Right renal pelvis (tissue), 4 donors: Measurements from ENCODE around the gene TOMM7. TPM values are rescaled to one million over a fixed set of nuclear protein-coding genes. Genes with fewer than 3 reads are reported as not detected.
"Not testable (repeated sequence)": the region's sequence is repeated elsewhere in the genome, so short reads cannot be mapped to it uniquely, and the experiment has no call there.

Source experiments
- DNase-seq, 4 donors: peaks; one replicate each; pipeline ENCODE4 v3.0.0-alpha.2; 2013; ENCODE audit warnings: low read depth in 4 of 4, low spot score in 3 of 4, missing footprints in 1 of 4
- polyA plus RNA-seq, 4 donors: library from polyadenylated mRNA; unstranded; fragments of 120-200 nt; gene quantifications; one replicate each; pipeline ENCODE4 v1.2.1, GENCODE V29; 2013; ENCODE audit not compliant: insufficient read length in 4 of 4

The TOMM7 gene
- polyA plus RNA-seq, 4 donors: 320 to 417 (median 395) TPM

DNA sequence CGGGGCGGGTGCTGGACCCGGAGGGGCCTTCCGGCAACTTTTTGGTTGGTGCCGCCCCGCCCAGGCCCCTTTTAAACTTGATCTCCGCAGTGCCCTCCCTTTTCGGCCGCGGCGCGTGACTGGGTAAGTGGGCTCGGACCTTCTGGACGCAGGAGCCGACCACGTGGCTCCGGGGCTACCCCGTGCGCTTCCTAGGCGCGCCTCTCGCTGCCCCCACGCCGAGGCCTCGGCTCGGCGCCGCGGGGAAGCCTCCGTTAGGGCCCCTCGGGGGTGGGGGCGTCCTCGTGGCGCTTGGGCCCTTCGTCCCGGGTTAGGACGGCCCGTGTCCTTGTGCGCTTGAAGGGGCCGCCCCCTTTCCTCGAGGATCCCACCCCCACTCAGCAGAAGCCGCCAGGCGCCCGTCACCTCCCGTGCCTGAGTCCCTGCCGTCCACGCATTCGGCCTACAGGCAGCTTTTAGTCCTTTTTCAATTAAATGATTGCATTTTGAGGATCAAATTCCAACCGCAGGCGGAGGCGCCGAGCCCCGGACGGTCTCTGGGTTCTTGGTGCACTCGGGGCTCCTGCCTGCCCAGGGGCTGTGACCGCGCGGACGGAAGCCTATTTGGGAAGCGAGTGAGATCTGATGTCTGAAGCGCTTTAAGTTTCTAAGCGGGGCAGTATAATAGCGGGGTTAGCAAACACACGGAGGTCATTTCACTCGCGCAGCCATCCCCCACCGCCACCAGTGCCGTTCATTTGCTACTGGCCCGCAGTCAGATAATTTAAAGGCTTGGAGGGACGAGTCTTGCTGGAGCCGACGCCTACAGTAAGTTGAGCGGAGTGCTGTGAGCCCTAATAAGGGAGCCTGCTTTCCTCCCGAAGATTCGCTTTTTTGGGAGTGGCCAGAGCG, 31.8 kb upstream of the TOMM7 start:
- peak in 1 of 4 donors; percentile 57 for DNase-seq

DNA sequence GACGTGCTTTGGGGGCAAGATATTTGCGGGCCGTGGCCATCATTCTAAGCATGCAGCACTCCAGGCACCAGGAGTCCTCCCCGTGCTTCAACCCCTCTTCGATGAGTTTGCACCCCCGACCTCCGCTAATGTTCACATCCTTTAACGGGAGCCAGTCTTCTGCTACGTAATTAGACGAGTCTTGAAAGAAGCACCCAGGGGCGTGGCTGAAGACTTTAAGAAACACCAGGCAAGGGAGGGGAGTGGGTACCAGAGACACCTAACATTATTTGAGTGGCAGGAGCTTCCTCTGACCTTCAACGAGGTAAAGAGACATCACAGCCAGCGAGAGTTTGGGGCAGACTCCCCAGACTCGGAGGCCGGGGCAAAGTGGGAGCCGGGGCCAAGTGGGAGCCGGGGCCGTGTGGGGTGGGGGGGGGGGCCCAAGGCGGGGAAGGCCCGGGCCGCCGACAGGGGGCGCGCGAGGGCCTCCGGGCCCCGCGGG, 31.1 kb upstream of the TOMM7 start:
- no peak for DNase-seq

DNA sequence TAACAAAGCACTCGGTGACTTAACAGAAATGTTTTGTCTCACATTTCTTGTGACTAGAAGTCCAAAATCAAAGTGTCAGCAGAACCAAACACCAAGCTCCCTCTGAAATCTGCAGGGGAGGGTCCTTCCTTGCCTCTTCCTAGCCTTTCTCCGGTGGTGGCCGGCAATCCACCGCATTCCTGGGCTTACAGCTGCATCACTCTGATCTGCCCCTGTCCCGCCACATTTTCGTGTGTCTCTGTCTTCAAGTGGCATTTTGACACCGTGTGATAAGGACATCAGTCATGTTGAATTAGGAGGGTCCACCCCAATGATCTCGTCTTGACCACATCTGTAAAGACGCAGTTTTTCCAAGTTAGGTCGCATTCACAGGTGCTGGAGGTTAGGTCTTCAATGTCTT, 30.5 kb upstream of the TOMM7 start:
- DNase-seq: no peak

DNA sequence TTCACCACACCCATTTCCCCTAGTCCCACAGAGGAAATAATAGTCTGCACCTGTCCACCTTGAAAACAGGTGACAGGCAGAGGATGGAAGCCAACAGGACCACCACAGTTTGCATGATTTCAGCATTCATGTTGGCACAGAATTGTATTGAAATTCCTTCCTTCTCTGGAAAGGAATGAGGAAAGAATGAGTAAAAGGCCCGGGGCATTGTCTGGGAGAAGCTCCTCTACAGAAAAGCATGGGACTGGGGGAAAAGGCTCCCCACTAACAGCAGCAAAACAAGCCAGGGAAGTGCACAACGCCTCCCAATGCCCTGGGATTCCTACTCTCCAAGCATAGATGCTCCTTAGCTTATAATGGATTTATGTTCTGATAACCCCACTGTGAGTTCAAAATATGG, 28.5 kb upstream of the TOMM7 start:
- no peak for DNase-seq

DNA sequence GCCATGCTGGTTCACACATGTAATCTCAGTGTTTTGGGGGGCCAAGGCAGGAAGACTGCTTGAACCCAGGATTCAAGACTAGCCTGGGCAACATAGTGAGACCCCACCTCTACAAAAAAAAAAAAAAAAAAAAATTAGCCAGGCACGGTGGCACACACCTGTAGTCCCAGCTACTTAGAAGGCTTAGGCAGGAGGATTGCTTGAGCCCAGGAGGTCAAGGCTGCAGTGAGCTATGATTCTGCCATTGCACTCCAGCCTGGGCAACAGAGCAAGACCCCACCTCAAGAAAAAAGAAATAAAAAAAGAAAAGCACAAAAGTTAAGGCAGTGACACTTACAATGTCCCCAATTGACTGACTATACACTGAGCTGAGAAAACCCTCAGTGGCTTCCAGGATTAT, 27.7 kb upstream of the TOMM7 start:
- DNase-seq: not testable (repeated sequence)

DNA sequence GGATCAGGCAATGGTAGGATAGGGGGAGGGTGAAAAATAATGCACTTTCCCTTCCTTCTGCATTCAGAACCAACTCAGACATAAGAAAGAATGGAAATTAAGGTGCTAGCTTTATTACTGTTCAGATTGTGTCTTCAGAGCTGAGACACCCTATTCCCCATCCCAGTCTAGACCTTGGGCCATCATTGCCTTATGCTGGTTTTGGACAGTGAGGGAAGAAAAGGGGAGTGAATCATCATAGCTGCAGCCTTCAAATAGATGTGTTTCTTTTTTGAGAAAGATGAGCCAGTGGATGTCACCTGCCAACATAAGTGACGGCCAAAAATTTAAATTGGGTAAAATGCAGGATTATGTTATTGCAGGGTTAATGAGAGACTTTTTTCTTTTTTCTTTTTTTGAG, 27.0 kb upstream of the TOMM7 start:
- no peak for DNase-seq

DNA sequence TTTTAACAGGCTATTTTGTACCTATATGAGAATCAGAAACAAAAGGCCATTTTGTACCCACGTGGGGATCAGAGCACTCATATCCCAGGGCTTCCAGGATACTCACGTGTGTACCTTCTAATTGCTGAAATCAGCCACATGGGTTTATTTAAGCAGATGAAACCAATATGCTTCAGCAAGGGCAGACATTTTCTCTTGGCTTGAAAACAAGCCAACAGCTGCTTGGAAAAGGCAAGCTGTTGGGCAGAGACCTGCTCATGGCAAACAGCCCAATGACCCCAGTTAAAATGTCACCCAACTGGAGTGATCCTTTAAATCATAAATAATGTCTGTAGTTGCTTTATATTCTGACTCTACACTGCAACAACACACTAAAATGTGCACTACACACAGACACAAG, 26.5 kb upstream of the TOMM7 start:
- no peak for DNase-seq

DNA sequence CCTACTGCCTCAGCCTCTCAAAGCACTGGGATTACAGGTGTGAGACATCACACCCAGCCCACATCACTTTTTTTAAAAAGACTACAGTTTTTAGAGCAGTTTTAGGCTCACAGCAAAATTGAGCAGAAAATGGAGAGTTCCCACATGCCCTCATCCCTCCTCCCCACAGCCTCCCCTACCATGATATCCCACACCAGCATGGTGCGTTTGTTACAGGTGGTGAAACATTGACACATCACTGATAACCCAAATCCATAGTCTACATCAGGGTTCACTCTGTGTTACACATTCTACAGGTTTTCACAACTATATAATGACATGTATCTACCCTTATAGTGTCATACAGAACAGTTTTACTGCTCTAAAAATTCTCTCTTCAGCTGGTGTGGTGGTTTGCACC, 24.3 kb upstream of the TOMM7 start:
- no peak for DNase-seq

DNA sequence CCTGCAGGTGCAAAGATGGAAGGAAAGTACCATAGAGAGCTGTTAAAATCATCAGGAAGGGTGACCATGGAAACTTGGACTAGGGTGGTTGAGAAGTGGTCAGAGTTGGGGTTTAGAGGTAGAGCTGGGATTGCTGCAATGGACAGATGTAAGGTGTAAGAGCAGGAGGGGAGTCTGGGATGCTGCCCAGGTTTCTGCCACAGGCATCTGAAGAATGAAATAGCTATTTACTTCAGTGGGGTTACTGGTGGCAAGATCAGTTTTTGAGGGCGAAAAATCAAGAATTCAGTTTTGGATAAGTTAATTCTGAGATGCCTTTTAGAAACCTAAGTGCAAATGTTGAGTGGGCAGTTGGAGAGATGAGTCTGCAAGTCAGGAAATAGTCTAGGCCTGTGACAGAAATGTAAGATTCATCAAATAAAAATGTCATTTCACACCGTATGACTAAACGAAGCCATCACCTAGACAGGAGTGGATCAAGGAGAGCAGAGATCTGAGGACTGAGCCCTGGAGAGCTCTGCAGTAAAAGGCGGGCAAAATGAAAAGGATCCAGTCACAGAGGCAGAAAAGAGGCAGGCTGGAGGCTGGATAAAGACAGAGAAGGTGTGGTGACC, 22.7 kb upstream of the TOMM7 start:
- no peak for DNase-seq

DNA sequence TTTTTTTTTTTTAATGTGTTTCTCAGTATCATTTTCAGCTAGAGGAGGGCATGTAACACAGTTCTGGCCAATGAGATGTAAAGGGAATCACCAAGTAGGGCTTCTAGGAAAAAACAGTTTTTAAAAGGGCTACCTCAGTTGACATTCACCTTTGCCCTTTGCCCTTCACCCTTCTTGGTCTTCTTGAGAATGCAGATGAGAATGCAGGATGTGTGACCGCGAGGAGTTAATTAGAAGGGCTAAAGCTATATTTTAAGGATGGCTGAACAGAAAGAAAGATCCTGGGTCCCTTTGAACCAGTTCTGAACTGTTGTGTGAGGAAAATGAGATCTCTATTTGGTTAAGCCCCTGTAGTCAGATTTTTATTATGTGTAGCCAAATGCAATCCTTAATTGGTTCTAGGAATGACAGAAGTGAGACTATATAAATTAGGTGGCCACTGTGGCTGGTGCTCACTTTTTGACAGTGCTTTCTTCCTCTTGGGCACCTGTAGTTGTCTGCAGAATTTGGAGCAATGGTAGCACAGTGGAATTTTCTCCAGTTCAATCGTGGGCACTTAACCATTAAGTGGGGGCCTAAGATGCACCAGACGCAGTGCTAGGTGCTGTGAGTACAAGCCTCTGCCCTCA, 21.1 kb upstream of the TOMM7 start:
- no peak for DNase-seq

DNA sequence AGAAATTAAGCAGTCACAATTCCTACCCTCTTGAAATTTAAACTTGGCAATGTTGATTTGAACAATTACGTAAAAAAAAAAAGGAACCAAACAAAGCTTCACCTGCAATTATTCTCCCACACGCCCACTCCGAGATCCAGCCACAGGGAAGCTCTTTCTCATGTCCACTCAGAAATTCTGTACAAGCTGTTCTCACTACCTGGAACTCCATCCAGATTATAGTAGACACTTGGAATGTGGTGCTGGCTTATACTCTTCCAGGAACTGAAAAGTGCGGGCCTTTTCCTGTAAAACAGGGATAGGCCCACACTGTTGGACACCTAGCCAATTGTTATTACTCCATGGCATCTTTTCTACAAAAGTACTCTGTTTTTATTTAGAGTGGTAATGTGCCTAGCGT, 20.3 kb upstream of the TOMM7 start:
- DNase-seq: no peak

DNA sequence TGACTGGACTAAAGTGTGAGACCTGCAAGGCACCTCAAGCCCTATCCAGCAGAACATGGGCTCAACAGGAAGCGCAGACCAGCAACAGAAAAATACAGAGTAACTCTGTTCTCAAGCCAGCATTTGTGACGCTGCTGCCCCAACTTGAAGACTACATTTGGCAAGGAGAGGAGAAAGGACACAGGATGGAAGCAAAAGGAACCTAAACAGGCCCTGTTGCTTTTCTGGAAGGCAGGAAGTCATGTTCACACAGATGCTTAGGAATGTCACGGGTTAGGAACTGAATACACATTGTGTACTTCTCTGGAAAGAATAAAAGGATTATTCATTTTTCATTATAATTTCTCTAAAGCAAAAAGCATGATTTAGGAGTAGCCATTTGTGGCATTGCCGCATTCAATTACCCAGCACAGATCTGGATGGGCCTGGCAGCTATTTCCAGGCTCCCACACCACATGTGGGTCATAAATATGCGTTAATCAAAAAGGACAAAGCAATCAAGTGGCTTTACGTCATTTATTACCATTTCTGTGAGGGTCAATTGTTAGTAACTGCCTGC, 19.8 kb upstream of the TOMM7 start:
- DNase-seq: no peak

DNA sequence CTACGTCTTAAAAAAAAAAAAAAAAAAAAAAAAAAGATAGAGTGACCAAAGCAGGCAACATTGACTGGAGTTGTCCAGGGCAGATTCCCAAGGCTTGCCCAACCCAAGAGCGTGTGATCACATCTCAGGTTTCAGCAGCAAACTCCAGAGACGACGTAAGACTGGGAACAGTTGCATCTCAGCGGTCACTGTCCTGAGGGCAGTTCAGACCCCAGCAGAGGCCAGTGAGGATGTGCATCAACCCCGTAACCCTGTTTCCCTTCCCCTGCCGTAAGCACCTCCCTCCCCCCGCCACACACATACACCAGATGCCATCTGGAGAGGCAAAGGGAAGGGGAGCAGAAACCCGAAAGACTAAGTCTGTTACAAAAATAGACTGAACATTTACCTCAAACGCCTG, 19.3 kb upstream of the TOMM7 start:
- no peak for DNase-seq

DNA sequence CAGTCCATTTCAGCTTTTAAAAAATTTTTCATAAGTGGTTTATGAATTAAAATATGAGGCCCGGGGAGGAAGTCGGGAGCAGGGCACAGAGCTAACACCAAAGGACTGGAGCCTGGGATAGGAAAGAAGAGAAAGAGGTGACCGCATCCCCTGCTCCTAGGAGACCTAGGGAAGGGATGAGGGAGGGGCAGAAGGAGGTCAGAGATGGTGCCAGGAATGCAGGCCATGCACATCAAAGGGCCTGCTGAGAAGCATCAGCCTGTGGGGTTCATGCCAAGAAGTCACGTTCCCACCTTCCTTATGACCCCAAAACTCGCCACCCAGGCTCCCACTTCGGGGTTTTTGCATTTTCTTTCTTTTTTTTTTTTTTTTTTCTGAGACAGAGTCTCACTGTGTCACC, 14.7 kb upstream of the TOMM7 start:
- no peak for DNase-seq

DNA sequence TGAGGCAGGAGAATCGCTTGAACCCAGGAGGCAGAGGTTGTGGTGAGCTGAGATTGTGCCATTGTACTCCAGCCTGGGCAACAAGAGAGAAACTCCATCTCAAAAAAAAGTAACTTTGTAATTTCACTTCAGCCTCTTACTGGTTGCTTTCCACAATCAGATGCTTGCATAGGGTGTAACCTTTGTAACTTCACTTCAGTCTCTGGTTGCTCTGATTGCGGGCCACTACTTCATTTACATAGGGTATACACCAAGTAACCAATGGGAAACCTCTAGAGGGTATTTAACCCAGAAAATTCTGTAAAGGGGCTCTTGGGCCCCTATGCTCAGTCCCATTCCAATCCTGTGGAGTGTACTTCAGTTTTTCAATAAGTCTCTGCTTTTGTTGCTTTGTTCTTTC, 13.9 kb upstream of the TOMM7 start:
- not testable (repeated sequence) for DNase-seq

DNA sequence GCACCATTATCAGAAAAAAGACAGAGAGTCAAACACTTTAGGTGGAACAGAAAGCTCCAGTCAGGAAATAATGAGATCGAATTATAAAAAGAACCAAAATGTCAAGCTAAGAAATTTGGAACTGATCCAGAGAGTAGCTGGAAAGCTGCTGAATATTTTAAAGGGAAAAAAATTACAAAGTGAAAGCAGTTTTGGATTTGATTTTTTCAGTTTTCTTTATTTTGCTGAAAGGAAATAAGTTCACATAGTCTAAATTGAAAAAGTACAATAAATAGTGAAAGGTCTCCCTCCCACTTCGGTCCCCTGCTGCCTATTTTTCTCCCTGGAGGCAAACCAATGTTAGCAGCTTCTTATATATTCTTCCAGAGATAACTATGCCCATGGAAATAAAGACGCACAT, 11.3 kb upstream of the TOMM7 start:
- no peak for DNase-seq

DNA sequence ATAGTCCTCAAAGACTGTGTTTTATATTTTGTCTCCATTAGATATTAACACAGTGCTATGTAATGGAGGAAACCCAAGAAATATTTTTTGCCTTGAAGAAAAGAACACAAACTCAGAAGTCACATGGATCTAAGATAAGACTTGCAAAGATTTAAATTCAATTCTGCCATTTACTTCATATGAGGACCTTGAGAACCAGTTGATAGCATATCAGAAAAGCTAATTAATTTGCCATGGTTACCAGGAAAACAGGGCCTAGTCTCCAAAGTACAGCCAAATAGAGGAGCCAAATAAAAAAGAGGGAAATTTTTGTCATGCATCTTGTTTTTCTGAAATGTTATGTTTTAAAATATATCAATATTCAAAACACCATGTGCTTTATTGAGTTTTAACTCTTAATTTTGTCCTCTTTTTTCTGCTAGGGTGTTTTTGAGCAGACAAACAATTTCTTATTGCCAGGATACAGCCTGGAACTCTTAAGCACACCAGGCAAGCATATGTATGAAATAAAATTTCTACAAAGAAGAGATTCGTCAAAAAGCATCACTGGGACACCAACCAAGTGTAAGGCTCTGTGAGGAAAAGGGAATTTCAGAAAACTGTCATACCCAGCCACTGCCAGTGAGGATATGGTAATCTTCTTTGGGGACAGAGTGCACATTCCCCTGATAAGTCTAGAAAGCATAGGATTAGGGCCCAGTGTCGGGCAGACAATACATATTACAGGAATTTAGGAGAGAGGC, 10.6 kb upstream of the TOMM7 start:
- DNase-seq: no peak

DNA sequence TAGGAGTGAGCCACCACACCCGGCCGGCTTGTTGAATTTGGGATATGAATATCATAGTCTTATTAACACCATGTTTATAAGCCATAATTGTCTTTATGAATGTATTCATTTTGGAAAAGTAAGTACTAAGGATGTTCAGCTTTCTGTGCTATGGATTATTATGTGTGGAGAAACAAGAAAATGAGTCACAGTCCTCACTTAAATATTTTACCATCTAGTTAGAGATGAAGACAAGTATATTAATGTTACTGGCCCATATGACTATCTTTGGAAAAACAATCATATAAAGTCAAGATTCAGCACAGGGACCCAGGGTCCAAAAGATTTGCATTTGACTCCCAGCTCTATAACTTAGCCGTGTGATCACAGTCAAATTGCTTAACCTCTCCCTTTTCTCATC, 9.8 kb upstream of the TOMM7 start:
- no peak for DNase-seq

DNA sequence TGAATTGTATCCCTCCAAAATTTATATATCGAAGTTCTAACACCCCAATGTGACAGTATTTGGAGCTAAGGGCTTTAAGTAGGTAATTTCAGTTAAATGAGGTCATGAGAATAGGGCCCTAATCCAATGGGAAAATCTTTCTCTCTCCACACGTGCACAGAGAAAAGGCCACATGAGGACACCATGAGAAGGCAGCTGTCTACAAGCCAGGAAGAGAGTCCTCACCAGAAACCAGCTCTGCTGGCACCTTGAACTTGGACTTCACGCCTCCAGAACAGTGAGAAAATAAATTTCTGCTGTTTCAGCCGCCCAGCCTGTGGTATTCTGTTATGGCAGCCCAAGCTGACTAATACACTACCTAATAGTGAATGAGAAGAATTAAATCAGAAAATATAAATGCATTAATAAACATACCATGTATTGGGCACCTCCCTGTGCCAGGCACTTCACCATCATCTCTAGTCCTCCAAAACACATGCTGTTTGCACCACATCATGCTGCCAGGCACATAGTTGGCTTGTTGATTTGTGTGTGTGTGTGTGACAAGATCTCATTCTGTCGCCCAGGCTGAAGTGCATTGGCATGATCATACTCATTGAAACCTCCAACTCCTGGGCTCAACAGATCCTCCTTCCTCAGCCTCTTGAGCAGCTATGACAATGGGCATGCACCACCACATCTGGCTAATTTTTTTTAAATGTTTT, 9.1 kb upstream of the TOMM7 start:
- no peak for DNase-seq

DNA sequence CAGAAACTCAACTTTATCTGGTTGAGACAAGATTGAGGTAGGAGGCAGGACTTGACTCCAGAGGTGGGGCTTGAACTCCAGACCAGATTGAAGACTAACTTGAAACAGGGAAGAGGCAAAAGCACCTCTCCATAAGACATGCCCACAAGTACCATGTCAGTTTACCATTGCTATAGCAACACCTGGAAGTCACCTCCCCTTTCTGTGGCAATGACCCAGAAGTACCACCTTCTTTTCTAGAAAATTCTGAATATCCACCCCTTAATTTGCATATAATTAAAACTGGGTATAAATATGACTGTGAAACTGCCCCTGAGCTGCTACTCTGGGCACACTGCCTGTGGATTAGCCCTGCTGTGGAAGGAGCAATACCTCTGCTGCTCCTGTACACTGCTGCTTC, 4.9 kb upstream of the TOMM7 start:
- no peak for DNase-seq
